ENCODE data around the gene LARP4B.

Gene LARP4B

GRCh38 chr10:794382-794956 lies 137.0 kb downstream of the LARP4B start:
- no peaks in the 10 kb centered on the region for H3K9me3 ChIP-seq (ENCODE audit: insufficient read depth, low read length)
- no peak overlapping the region for H2AFZ ChIP-seq (ENCODE audit: low read depth, low read length)
- H3K4me2 ChIP-seq (ENCODE audit: low read length) = no peak overlapping the region
- no peak for TF ChIP-seq EZH2phosphoT487 (IDR thresholded peaks at IDR 0.05; ENCODE audit: low read depth)
- TF ChIP-seq CTCF (IDR thresholded peaks at IDR 0.05; ENCODE audit: low read depth, low read length) = no peak
- H3K4me1 ChIP-seq (ENCODE audit: low read length) = no peaks in the 10 kb centered on the region
- no peaks in the 10 kb centered on the region for H3K27me3 ChIP-seq (ENCODE audit: low read depth, low read length)
- H3K27ac ChIP-seq (ENCODE audit: low read length) = no peak overlapping the region
- no peaks in the 10 kb centered on the region for H3K79me2 ChIP-seq (ENCODE audit: low read length)
- H3K36me3 ChIP-seq (replicated peaks; ENCODE audit: low read depth, low read length) = no peaks in the 10 kb centered on the region
- no peak overlapping the region for H3K4me3 ChIP-seq (ENCODE audit: low read length)
- no peaks in the 10 kb centered on the region for H4K20me1 ChIP-seq (ENCODE audit: insufficient read depth, low read length)
- no peak overlapping the region for H3K9ac ChIP-seq (ENCODE audit: low read length)

GRCh38 chr10:792792-793100 lies 138.8 kb downstream of the LARP4B start:
- no peak for TF ChIP-seq EZH2phosphoT487 (IDR thresholded peaks at IDR 0.05; ENCODE audit: low read depth)
- TF ChIP-seq CTCF (IDR thresholded peaks at IDR 0.05; ENCODE audit: low read depth, low read length) = no peak
- Histone ChIP-seq H3K9ac (ENCODE audit: low read length) (no peak overlapping the region), H3K27ac (ENCODE audit: low read length) (no peak overlapping the region), H4K20me1 (ENCODE audit: insufficient read depth, low read length) (no peaks in the 10 kb centered on the region), H3K4me3 (ENCODE audit: low read length) (no peak overlapping the region), H3K4me1 (ENCODE audit: low read length) (no peaks in the 10 kb centered on the region), H3K9me3 (ENCODE audit: insufficient read depth, low read length) (no peaks in the 10 kb centered on the region), H2AFZ (ENCODE audit: low read depth, low read length) (no peak overlapping the region), H3K4me2 (ENCODE audit: low read length) (no peak overlapping the region), H3K79me2 (ENCODE audit: low read length) (no peaks in the 10 kb centered on the region), H3K27me3 (ENCODE audit: low read depth, low read length) (no peaks in the 10 kb centered on the region), H3K36me3 (replicated peaks; ENCODE audit: low read depth, low read length) (no peaks in the 10 kb centered on the region)

- no peaks in the 10 kb centered on the region for H3K4me1 ChIP-seq (ENCODE audit: low read length)
- no peak overlapping the region for H3K4me3 ChIP-seq (ENCODE audit: low read length)
- H3K79me2 ChIP-seq (ENCODE audit: low read length) = no peaks in the 10 kb centered on the region
- no peaks in the 10 kb centered on the region for H4K20me1 ChIP-seq (ENCODE audit: insufficient read depth, low read length)
- no peaks in the 10 kb centered on the region for H3K27me3 ChIP-seq (ENCODE audit: low read depth, low read length)
- no peak overlapping the region for H3K4me2 ChIP-seq (ENCODE audit: low read length)
- no peak for TF ChIP-seq CTCF (IDR thresholded peaks at IDR 0.05; ENCODE audit: low read depth, low read length)
- TF ChIP-seq EZH2phosphoT487 (IDR thresholded peaks at IDR 0.05; ENCODE audit: low read depth) = no peak
- no peak overlapping the region for H2AFZ ChIP-seq (ENCODE audit: low read depth, low read length)
- H3K27ac ChIP-seq (ENCODE audit: low read length) = no peak overlapping the region
- no peak overlapping the region for H3K9ac ChIP-seq (ENCODE audit: low read length)
- H3K9me3 ChIP-seq (ENCODE audit: insufficient read depth, low read length) = no peaks in the 10 kb centered on the region
- H3K36me3 ChIP-seq (replicated peaks; ENCODE audit: low read depth, low read length) = no peaks in the 10 kb centered on the region
These were observed 139.3 kb downstream of the LARP4B start for GRCh38 chr10:792083-792791.

- no peak overlapping the region for H3K4me2 ChIP-seq (ENCODE audit: low read length)
- no peaks in the 10 kb centered on the region for H4K20me1 ChIP-seq (ENCODE audit: insufficient read depth, low read length)
- no peak overlapping the region for H3K4me3 ChIP-seq (ENCODE audit: low read length)
- H3K9ac ChIP-seq (ENCODE audit: low read length) = no peak overlapping the region
- no peaks in the 10 kb centered on the region for H3K4me1 ChIP-seq (ENCODE audit: low read length)
- H3K9me3 ChIP-seq (ENCODE audit: insufficient read depth, low read length) = no peaks in the 10 kb centered on the region
- no peak overlapping the region for H3K27ac ChIP-seq (ENCODE audit: low read length)
- H3K36me3 ChIP-seq (replicated peaks; ENCODE audit: low read depth, low read length) = no peaks in the 10 kb centered on the region
- H2AFZ ChIP-seq (ENCODE audit: low read depth, low read length) = no peak overlapping the region
- TF ChIP-seq EZH2phosphoT487 (IDR thresholded peaks at IDR 0.05; ENCODE audit: low read depth) = no peak
- no peak for TF ChIP-seq CTCF (IDR thresholded peaks at IDR 0.05; ENCODE audit: low read depth, low read length)
- no peaks in the 10 kb centered on the region for H3K79me2 ChIP-seq (ENCODE audit: low read length)
- H3K27me3 ChIP-seq (ENCODE audit: low read depth, low read length) = no peaks in the 10 kb centered on the region
These were observed 139.9 kb downstream of the LARP4B start for GRCh38 chr10:791639-792038.
